Measurements from ENCODE around the gene VCPKMT.

- TF ChIP-seq CTCF (conservative IDR thresholded peaks at IDR 0.05; ENCODE audit: low read depth, low read length) (no peak), EZH2phosphoT487 (IDR thresholded peaks at IDR 0.05; ENCODE audit: borderline replicate concordance, low read length) (no peak), EZH2 (IDR thresholded peaks at IDR 0.05; ENCODE audit: low read length, unreplicated experiment) (no peak)
These were observed 11.4 kb upstream of the VCPKMT start for GRCh38 chr14:50127802-50128201.

Data from PC-3 (cell line).